NB4 (cell line): Measurements from ENCODE around the gene EVI2A.

ENCODE experiments used
- CTCF ChIP-seq: IDR thresholded peaks from one replicate; pipeline ENCODE4 v1.5.1; 2012; ENCODE audit warnings: low read depth, low read length
- MYC ChIP-seq: IDR thresholded peaks from 2 replicates; pipeline ENCODE4 v1.6.1; 2011; ENCODE audit warnings: low read depth, low read length

- TF ChIP-seq CTCF (no peak), MYC (no peak)
Measured at GRCh38 chr17:31269578-31269983, 51.8 kb downstream of the EVI2A start.
